Upper lobe of right lung (tissue), 1 donor: ENCODE data around the gene HTR3E. TPM values are rescaled to one million over a fixed set of nuclear protein-coding genes. Genes with fewer than 3 reads are reported as not detected.

Experiments used
- ATAC-seq: fragments of 200-7000 bp; cut with Tn5 transposase; one replicate; pipeline ENCODE4 v1.9.1; 2020; ENCODE audit warnings: mild to moderate bottlenecking, moderate library complexity
- DNase-seq: peaks from one replicate; pipeline ENCODE4 v3.0.0-alpha.2; 2020
- H3K27ac ChIP-seq: fragments of 200-600 bp; one replicate; pipeline ENCODE4 v1.8.0; 2022
- H3K27me3 ChIP-seq: fragments of 200-600 bp; one replicate; pipeline ENCODE4 v1.8.0; 2022; ENCODE audit warnings: mild to moderate bottlenecking
- H3K36me3 ChIP-seq: fragments of 200-600 bp; one replicate; pipeline ENCODE4 v1.8.0; 2022
- H3K4me1 ChIP-seq: fragments of 200-600 bp; one replicate; pipeline ENCODE4 v1.8.0; 2022
- H3K4me3 ChIP-seq: fragments of 200-600 bp; one replicate; pipeline ENCODE4 v1.8.0; 2022; ENCODE audit warnings: mild to moderate bottlenecking
- H3K9me3 ChIP-seq: fragments of 200-600 bp; one replicate; pipeline ENCODE4 v1.8.0; 2022
- CTCF ChIP-seq: fragments of 200-600 bp; IDR thresholded peaks from one replicate; pipeline ENCODE4 v1.8.0; 2022; ENCODE audit warnings: antibody characterized with exemption
- intact Hi-C: fragments of 100-400 bp; cut with DNase I; formaldehyde crosslinking; loops from one replicate; pipeline ENCODE4 v1.11.0; 2022
- long read RNA-seq: library from polyadenylated mRNA; unstranded; transcript quantifications from one replicate; pipeline ENCODE4 v2.0.0, GENCODE V29; 2021
- total RNA-seq: library from RNA; stranded (reverse); fragmentation: NEBNext Ultra II Directional; extraction: Animal tissue kit (Norgen Biotek cat#: 25700); gene quantifications from one replicate; pipeline ENCODE4 v1.2.1, GENCODE V29; 2021
- donor health status: DM: no; HTN: yes; CAD: no; lungs with severe emphysema.

The HTR3E gene
- not detected for total RNA-seq
- long read RNA-seq: 0 reads

- no peaks in the 10 kb centered on the region for H3K4me1 ChIP-seq
- no peaks in the 10 kb centered on the region for H3K36me3 ChIP-seq
- H3K27ac ChIP-seq: no peak within 1 kb of the TSS
- no peaks in the 10 kb centered on the region for H3K9me3 ChIP-seq
- intact Hi-C loops: no loop called here
- no peaks in the 10 kb centered on the region for H3K27me3 ChIP-seq
- no peak within 1 kb of the TSS for H3K4me3 ChIP-seq
- no peak for TF ChIP-seq CTCF
- DNase-seq: no peak
- no peak for ATAC-seq
Observed at GRCh38 chr3:184096811-184097383, at the start of gene HTR3E. HTR3E (plus strand) TSS chr3:184097064; CDS start chr3:184097530, 466 bp downstream.

- Histone ChIP-seq H3K9me3 (no peaks in the 10 kb centered on the region), H3K4me1 (no peaks in the 10 kb centered on the region), H3K27ac (no peak overlapping the region), H3K36me3 (no peaks in the 10 kb centered on the region), H3K27me3 (no peaks in the 10 kb centered on the region), H3K4me3 (no peak overlapping the region)
- no peak for ATAC-seq
- intact Hi-C loops: no loop called here
- TF ChIP-seq CTCF: no peak
- DNase-seq: no peak
Observed at GRCh38 chr3:184050217-184050847, 46.5 kb upstream of the HTR3E start.

GRCh38 chr3:184052767-184053166, 44.1 kb upstream of the HTR3E start, which contains the start of gene HTR3C:
HTR3C (plus strand) TSS chr3:184053047; CDS start chr3:184053081, 34 bp downstream.
- Histone ChIP-seq H3K4me3 (no peak within 1 kb of the TSS), H3K4me1 (no peaks in the 10 kb centered on the region), H3K9me3 (no peaks in the 10 kb centered on the region), H3K27ac (no peak within 1 kb of the TSS), H3K36me3 (no peaks in the 10 kb centered on the region), H3K27me3 (no peaks in the 10 kb centered on the region)
- peak; percentile 31 for ATAC-seq
- no peak for DNase-seq
- TF ChIP-seq CTCF: no peak
- intact Hi-C loops: no loop called here

GRCh38 chr3:184058029-184058428, 38.8 kb upstream of the HTR3E start:
- no peak for TF ChIP-seq CTCF
- DNase-seq (no peak), ATAC-seq (no peak)
- no peaks in the 10 kb centered on the region for H3K36me3 ChIP-seq
- no peak overlapping the region for H3K4me3 ChIP-seq
- intact Hi-C loops: no loop called here
- no peaks in the 10 kb centered on the region for H3K9me3 ChIP-seq
- no peaks in the 10 kb centered on the region for H3K27me3 ChIP-seq
- no peaks in the 10 kb centered on the region for H3K4me1 ChIP-seq
- no peak overlapping the region for H3K27ac ChIP-seq

GRCh38 chr3:184059424-184059823, 37.4 kb upstream of the HTR3E start:
- Histone ChIP-seq H3K27ac (no peak overlapping the region), H3K4me1 (no peaks in the 10 kb centered on the region), H3K36me3 (no peaks in the 10 kb centered on the region), H3K4me3 (no peak overlapping the region), H3K9me3 (no peaks in the 10 kb centered on the region), H3K27me3 (no peaks in the 10 kb centered on the region)
- ATAC-seq (no peak), DNase-seq (no peak)
- intact Hi-C loops: no loop called here
- TF ChIP-seq CTCF: no peak
